Left lung (tissue), 10 donors: ENCODE data around the gene ADRA2B. TPM values are rescaled to one million over a fixed set of nuclear protein-coding genes. Genes with fewer than 3 reads are reported as not detected.

Experiments
- ATAC-seq: fragments of 200-7000 bp; cut with Tn5 transposase; one replicate; pipeline ENCODE4 v1.9.1; 2020; ENCODE audit warnings: moderate library complexity
- DNase-seq, 4 donors: peaks; one replicate each; pipeline ENCODE4 v3.0.0-alpha.2; 2013 to 2020
- H3K27ac ChIP-seq, 2 donors: fragments of 200-600 bp; sonication (generic) in 1 of 2; one replicate each; pipeline versions ENCODE4 v1.5.0 to v1.8.0; 2020 to 2021
- H3K27me3 ChIP-seq, 2 donors: fragments of 200-600 bp; sonication (generic) in 1 of 2; one replicate each; pipeline versions ENCODE4 v1.5.0 to v1.8.0; 2020 to 2021
- H3K36me3 ChIP-seq, 2 donors: fragments of 200-600 bp; sonication (generic) in 1 of 2; one replicate each; pipeline versions ENCODE4 v1.5.0 to v1.8.0; 2020 to 2021
- H3K4me1 ChIP-seq, 2 donors: fragments of 200-600 bp; one replicate each; pipeline ENCODE4 v1.8.0; 2021
- H3K4me3 ChIP-seq, 2 donors: fragments of 200-600 bp; sonication (generic) in 1 of 2; one replicate each; pipeline versions ENCODE4 v1.5.0 to v1.8.0; 2020 to 2021; ENCODE audit warnings: mild to moderate bottlenecking in 1 of 2
- H3K9me3 ChIP-seq, 2 donors: fragments of 200-600 bp; sonication (generic) in 1 of 2; one replicate each; pipeline versions ENCODE4 v1.5.0 to v1.8.0; 2020 to 2021
- intact Hi-C, 2 donors: fragments of 100-400 bp; cut with DNase I; formaldehyde crosslinking; loops; one replicate each; pipeline versions ENCODE4 v1.11.2 to v1.14.2; 2022
- polyA plus RNA-seq, 6 donors: library from polyadenylated mRNA; unstranded; fragments of 120-200 nt; gene quantifications; one replicate each; pipeline ENCODE4 v1.2.1, GENCODE V29; 2013; ENCODE audit not compliant: insufficient read length in 6 of 6
- total RNA-seq, 2 donors: library from RNA; stranded (reverse); fragmentation: NEBNext Ultra II Directional; extraction: Animal tissue kit (Norgen Biotek cat#: 25700); gene quantifications; one replicate each; pipeline ENCODE4 v1.2.1, GENCODE V29; 2021
- TF ChIP-seq, protein P1 (sequence below), 2 donors: fragments of 200-600 bp; sonication (generic) in 1 of 2; IDR thresholded peaks; one replicate each; pipeline versions ENCODE4 v1.5.0 to v1.8.0; 2021; ENCODE audit warnings: antibody characterized with exemption in 2 of 2
- donor health status: DM: no; HTN: yes; CAD: no.
- donor health status: DM: no; HTN: no; CAD: no.

ADRA2B gene
- total and polyA plus RNA-seq, 8 donors, result 0.20 to 2.3 (median 1.2) TPM

DNA sequence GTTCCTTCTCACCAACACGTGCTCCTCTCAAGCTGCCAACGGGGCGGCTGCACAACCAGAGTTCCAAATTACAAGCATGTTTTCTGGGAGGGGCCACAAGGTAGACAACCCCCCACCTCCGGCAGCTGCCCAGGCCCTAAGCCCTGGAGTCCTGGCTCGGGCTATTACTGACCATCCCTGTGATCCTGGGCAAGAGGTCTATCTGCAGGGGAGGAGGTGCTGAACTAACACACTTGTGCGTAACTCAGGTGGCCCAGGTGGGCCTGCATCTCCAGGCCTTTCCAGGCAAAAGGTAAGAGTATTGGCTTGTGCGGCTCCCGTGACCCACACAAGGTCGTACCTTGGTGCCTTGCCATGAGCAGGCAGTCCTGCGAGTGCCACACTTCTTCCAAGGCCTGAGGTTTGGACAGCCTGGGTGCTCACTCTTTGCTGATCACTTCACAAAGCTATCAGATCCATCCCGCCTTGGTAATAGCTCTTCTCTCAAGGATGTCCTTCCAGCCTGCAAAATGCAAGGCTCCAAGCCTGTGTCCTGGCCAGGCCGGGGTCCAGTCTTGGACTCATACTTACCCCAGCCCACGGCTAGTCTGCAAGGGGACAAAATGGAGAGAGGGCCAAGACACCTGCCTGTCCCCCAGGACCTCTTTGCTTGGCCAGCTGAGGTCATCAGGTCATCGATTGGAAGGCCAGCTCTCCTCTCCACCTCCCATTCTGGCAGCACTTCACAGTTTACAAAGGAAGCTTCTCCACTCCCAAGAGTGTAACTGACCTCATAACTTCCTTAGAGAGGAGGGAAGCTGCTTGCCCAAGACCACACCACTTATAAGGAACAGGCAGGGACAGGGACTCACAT is 33.9 kb downstream of the ADRA2B start:
- no peak overlapping the region for H3K27ac ChIP-seq
- intact Hi-C loops, result no loop called here

DNA sequence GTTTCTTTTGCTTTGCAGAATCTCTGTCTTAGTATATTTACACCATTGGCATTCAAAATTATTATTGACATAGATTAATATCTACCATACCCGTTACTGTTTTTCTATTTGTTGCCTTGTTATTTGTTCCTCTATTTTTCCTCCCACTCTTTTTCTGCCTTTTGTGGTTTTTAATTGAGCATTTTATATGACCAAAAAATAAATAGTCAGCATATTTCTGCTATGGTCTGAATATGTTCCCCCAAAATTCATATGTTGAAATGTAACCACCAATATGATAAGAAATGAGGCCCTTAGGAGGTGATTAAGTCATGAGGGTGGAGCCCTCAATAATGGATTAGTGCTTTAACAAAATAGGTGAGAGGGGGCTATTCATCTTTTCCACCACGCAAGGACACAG is 35.3 kb downstream of the ADRA2B start:
- Histone ChIP-seq H3K9me3 (peaks cover 0 to 9% of the 10 kb centered on the region in 2 donors), H3K27me3 (no peaks in the 10 kb centered on the region), H3K4me1 (no peaks in the 10 kb centered on the region), H3K36me3 (no peaks in the 10 kb centered on the region), H3K4me3 (no peak overlapping the region), H3K27ac (no peak overlapping the region)
- intact Hi-C loops, result no loop called here
- DNase-seq (no peak), ATAC-seq (no peak)
- TF ChIP-seq, protein P1, sequence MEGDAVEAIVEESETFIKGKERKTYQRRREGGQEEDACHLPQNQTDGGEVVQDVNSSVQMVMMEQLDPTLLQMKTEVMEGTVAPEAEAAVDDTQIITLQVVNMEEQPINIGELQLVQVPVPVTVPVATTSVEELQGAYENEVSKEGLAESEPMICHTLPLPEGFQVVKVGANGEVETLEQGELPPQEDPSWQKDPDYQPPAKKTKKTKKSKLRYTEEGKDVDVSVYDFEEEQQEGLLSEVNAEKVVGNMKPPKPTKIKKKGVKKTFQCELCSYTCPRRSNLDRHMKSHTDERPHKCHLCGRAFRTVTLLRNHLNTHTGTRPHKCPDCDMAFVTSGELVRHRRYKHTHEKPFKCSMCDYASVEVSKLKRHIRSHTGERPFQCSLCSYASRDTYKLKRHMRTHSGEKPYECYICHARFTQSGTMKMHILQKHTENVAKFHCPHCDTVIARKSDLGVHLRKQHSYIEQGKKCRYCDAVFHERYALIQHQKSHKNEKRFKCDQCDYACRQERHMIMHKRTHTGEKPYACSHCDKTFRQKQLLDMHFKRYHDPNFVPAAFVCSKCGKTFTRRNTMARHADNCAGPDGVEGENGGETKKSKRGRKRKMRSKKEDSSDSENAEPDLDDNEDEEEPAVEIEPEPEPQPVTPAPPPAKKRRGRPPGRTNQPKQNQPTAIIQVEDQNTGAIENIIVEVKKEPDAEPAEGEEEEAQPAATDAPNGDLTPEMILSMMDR (IDR thresholded peaks at IDR 0.05), result no peak

More for the DNA sequence above, 33.9 kb downstream of the ADRA2B start:
- Histone ChIP-seq H3K27me3 (no peaks in the 10 kb centered on the region), H3K4me3 (no peak overlapping the region), H3K36me3 (no peaks in the 10 kb centered on the region), H3K9me3 (no peaks in the 10 kb centered on the region), H3K4me1 (no peaks in the 10 kb centered on the region)
- TF ChIP-seq, protein P1 (IDR thresholded peaks at IDR 0.05), result no peak
- ATAC-seq, result peak; percentile 37
- no peak for DNase-seq

DNA sequence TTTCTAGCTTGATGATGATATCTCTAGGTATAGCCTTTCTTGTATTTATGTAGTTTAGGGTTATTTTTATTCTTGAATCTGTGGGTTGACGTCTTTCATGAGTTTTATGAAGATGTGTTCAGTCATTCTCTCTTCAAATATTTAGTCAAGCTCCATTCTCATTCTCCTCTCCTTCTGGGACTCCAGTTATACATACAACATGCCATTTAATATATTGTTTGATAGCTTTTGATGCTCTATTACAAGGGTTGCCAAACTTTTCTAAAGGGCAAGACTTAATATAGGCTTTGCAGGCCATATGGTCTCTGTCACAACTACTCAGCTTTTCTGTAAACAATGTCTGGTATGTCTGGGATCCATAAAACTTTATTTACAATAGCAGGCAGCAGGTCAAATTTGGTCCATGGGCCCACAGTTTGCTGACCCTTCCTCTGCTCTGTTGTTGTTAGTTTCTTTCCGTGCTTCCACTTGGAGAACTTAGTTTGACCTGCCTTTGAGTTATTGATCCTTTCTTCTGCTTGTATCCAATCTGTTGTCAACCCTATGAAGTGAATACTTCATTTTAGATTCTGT is 41.1 kb downstream of the ADRA2B start:
- Histone ChIP-seq H3K36me3 (no peaks in the 10 kb centered on the region), H3K4me3 (no peak overlapping the region), H3K4me1 (no peaks in the 10 kb centered on the region), H3K27ac (no peak overlapping the region), H3K9me3 (peaks cover 0 to 17% of the 10 kb centered on the region in 2 donors), H3K27me3 (no peaks in the 10 kb centered on the region)
- intact Hi-C loops, result no loop called here
- TF ChIP-seq, protein P1 (IDR thresholded peaks at IDR 0.05), result no peak
- no peak for ATAC-seq
- DNase-seq, result no peak

DNA sequence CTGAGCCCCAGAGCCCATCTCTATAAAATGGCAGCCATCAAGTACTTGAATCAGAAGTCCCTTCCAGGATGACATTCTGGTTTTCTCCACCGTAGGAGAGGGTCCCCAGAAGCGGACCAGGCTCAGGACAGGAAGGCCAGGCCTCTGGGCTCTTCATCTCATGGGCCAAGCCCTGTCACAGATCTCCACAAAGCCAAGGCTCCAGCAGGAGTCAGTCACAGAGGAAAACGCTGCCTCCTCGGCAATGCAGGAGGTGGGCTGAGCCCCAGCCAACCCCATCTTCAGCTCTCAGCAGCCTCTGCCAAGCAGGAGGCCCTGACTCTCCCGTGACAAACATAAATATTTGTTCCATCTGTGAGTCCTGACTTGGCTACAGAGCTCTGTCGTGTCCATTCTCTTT is 42.2 kb downstream of the ADRA2B start:
- ATAC-seq, result no peak
- no peaks in the 10 kb centered on the region for H3K4me1 ChIP-seq

More for the DNA sequence above, 42.2 kb downstream of the ADRA2B start:
- H3K36me3 ChIP-seq, result no peaks in the 10 kb centered on the region
- DNase-seq, result no peak
- peaks cover 0 to 17% of the 10 kb centered on the region in 2 donors for H3K9me3 ChIP-seq
- H3K27me3 ChIP-seq, result no peaks in the 10 kb centered on the region
- TF ChIP-seq, protein P1 (IDR thresholded peaks at IDR 0.05), result no peak
- intact Hi-C loops, result no loop called here
- H3K27ac ChIP-seq, result no peak overlapping the region
- no peak overlapping the region for H3K4me3 ChIP-seq
